ENCODE measurements around the gene PCSK1.

The PCSK1 gene

DNA sequence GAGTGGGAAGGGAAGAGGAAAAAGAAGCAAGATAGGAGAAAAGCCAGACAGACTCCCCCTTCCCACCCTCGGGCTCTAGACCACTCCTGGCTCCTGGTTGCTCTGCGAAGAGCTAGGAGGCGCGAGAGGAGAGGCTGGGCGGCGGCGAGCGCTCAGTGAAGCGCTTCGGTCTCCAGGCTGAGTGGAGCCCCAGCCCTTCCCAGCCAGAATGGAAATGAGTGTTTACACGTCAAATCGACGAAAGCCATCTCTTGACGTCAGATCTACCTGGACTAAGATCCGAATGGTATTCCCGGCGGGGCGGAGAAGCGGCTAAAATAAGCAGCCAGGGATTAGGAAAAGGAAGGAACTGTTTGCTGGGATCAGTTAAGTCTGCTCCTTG lies at the start of gene PCSK1:
Gene PCSK1, minus strand, starts transcription at position 183 of the 382 bp plus-strand sequence. CDS start 206 bp downstream, outside the sequence.
- Histone ChIP-seq H3K4me2 (peak within 1 kb of the TSS in 4 of 11 experiments; percentile 7 to 75 (median 62); a peak in 5 of 22 replicates), H3K4me1 (peaks cover 6 to 15% (median 12%) of the 10 kb centered on the region in 10 experiments; a peak in 19 of 20 replicates), H3K4me3 (no peak within 1 kb of the TSS), H3K9me3 (replicated peaks in 1 of 11) (peaks cover 11 to 17% (median 15%) of the 10 kb centered on the region in 11 experiments; a peak in 19 of 22 replicates), H3K27me3 (peaks cover 0 to 5% (median 0%) of the 10 kb centered on the region in 11 experiments; a peak in 2 of 22 replicates), H3K36me3 (no peaks in the 10 kb centered on the region), H3K9ac (no peak within 1 kb of the TSS), H4K20me1 (0 out of 22 replicates have a peak, but pooled peaks cover 0 to 6% (median 0%) of the 10 kb centered on the region in 11 experiments), H3K27ac (no peak within 1 kb of the TSS)
- no peak for TF ChIP-seq Cebpa-rat (IDR thresholded peaks at IDR 0.05)

DNA sequence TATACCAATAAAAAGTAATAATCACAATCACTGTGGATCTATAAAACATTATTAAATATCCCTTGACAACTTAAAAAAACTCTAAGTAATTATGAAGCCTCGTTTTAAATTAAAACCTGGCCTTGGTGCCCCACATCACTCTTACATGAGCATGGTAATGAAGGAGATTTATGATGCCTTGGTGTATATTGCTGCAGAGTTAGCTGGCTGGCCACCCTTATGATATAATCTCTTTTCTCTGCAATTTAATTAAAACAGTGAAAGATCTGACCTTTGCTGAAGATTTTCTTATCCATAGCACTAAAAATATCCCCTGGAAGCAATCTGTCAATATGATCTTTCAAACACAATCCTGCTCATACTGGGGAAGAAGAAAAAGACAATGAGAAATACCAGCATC lies 48.8 kb upstream of the PCSK1 start:
- no peak for TF ChIP-seq Cebpa-rat (IDR thresholded peaks at IDR 0.05)
- no peaks in the 10 kb centered on the region for H4K20me1 ChIP-seq
- H3K36me3 ChIP-seq, result no peaks in the 10 kb centered on the region
- H3K9me3 ChIP-seq (replicated peaks in 1 of 11), result no peaks in the 10 kb centered on the region
- H3K4me2 ChIP-seq, result no peak overlapping the region
- H3K27me3 ChIP-seq, result no peaks in the 10 kb centered on the region
- no peak overlapping the region for H3K27ac ChIP-seq
- no peak overlapping the region for H3K9ac ChIP-seq
- no peaks in the 10 kb centered on the region for H3K4me1 ChIP-seq
- no peak overlapping the region for H3K4me3 ChIP-seq

DNA sequence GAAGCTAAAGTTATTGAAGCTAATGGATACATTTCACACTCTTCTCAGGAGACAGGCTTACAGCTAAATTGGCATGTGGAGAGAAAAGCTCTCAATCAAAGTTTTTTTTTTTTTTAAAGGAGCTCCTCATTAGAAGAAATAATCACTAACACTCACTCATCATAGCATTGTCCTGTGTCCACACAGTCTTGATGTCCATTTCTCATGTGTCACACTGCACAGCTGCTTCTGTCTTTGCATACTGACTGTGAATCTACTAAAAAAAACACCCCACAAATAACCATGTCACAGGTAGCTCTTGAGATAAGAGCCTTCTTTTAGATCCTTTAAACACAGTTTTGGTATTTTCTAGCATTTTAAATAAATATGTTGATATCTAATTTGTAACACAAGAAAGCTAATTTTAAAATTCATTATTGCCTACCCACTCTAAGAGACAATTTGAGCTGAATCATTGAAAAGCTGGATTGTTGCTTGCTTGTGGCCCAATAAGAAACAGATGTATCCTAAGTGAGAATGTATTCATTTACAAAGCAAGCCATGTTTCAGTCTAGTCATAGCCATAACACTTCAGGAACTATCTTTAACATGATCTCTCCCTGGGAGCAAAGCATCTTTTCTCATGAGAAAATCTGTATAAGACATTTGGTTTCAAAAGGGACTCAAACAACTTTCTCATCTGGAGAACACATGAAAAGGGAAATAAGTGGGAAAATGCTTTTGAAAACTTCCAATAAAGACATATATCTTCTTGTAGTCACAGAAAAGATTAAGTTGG lies 48.1 kb upstream of the PCSK1 start:
- Histone ChIP-seq H3K4me2 (no peak overlapping the region), H3K9ac (no peak overlapping the region), H3K4me3 (no peak overlapping the region), H3K9me3 (replicated peaks in 1 of 11) (no peaks in the 10 kb centered on the region), H3K36me3 (no peaks in the 10 kb centered on the region), H4K20me1 (no peaks in the 10 kb centered on the region), H3K27me3 (no peaks in the 10 kb centered on the region), H3K4me1 (no peaks in the 10 kb centered on the region), H3K27ac (no peak overlapping the region)
- no peak for TF ChIP-seq Cebpa-rat (IDR thresholded peaks at IDR 0.05)

DNA sequence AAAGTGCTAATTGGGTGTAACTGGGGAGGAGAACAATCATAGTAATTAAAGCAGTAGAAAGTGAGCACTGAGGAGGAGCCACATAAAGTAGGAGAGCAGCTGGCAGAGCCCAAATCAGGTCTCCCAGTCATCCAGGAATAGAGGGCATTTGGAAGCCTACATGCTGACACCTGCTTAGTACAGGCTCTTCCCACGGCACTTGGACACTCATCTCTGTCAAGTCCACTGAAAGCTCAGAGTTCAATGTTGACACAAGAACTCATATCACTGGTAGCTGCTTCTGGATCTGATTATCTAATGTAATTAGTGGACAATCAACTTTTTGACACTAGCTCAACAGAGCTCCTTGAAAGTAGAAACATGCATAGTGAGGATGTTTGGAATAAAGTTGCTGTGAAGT lies 45.9 kb upstream of the PCSK1 start:
- H3K9ac ChIP-seq, result no peak overlapping the region
- no peaks in the 10 kb centered on the region for H3K27me3 ChIP-seq
- no peak overlapping the region for H3K4me2 ChIP-seq
- no peaks in the 10 kb centered on the region for H4K20me1 ChIP-seq
- H3K27ac ChIP-seq, result no peak overlapping the region
- no peak overlapping the region for H3K4me3 ChIP-seq
- no peak for TF ChIP-seq Cebpa-rat (IDR thresholded peaks at IDR 0.05)
- H3K4me1 ChIP-seq, result no peaks in the 10 kb centered on the region
- H3K9me3 ChIP-seq (replicated peaks in 1 of 11), result no peaks in the 10 kb centered on the region
- H3K36me3 ChIP-seq, result no peaks in the 10 kb centered on the region

DNA sequence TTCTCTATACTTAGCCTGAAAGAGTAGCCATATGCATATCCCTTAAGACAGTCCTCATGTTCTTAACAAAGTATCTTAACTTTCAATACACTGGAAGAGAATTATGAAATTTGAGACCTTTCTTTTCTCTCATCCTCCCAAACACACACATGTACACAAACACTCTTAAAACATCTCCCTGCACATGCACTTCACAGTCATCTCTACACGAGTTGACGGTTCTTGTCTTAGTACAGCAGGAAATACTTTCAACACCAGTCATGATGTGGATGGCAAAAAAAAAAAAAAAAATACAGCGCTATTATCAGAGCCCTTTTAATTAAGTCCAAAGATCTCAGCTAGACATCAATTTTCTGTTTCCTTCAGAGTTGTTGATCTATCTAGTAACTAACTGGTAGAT lies 43.6 kb upstream of the PCSK1 start:
- Histone ChIP-seq H3K4me2 (no peak overlapping the region), H4K20me1 (no peaks in the 10 kb centered on the region), H3K4me1 (peaks cover 0 to 8% (median 0%) of the 10 kb centered on the region in 10 experiments; a peak in 4 of 20 replicates), H3K27me3 (no peaks in the 10 kb centered on the region), H3K9ac (no peak overlapping the region), H3K36me3 (no peaks in the 10 kb centered on the region), H3K27ac (no peak overlapping the region), H3K4me3 (no peak overlapping the region), H3K9me3 (replicated peaks in 1 of 11) (no peaks in the 10 kb centered on the region)
- TF ChIP-seq Cebpa-rat (IDR thresholded peaks at IDR 0.05), result no peak

DNA sequence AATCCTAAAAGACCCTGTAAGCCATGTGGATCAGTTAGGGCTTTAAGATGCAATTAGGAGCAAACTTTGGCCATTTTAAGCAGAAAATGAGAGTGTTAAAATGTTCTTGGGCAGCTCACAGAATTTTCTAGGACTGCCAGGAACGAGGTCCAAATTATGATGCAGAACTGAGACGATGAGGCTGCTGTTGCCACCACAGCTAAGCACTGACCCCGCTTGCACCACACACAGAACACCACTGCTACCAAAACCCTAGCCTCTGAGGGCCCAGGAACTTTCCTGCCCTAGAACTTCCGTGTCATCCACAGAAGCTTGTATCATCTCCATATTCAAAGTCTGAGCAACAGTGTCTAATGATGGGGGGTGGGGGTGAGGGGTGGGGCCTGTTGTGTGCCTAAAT lies 41.0 kb upstream of the PCSK1 start:
- H3K4me3 ChIP-seq, result no peak overlapping the region
- H4K20me1 ChIP-seq, result no peaks in the 10 kb centered on the region
- H3K9me3 ChIP-seq (replicated peaks in 1 of 11), result no peaks in the 10 kb centered on the region
- H3K4me2 ChIP-seq, result no peak overlapping the region
- H3K4me1 ChIP-seq, result peaks cover 0 to 8% (median 0%) of the 10 kb centered on the region in 10 experiments; a peak in 4 of 20 replicates
- H3K9ac ChIP-seq, result no peak overlapping the region
- no peak overlapping the region for H3K27ac ChIP-seq
- H3K36me3 ChIP-seq, result no peaks in the 10 kb centered on the region
- TF ChIP-seq Cebpa-rat (IDR thresholded peaks at IDR 0.05), result no peak
- no peaks in the 10 kb centered on the region for H3K27me3 ChIP-seq

DNA sequence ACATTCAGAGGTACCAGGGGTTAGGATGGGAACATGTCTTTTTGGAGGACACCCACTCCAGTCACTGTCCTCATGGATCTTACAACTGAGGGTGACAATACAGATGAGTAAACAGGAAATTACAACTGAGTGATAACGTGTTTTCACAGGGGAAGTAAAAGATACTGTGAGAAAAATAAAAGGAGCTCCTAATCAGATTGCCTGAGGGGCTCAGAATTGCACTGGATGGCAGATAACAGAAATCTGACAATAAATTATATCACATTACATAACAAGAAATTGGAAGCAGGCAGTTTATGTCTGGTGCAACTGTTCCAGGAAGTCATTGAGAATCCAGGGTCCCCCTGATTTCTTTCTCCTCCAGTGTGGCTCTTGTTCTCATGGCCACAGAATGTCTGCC lies 40.1 kb upstream of the PCSK1 start:
- no peaks in the 10 kb centered on the region for H3K36me3 ChIP-seq
- H4K20me1 ChIP-seq, result no peaks in the 10 kb centered on the region
- H3K9me3 ChIP-seq (replicated peaks in 1 of 11), result no peaks in the 10 kb centered on the region
- TF ChIP-seq Cebpa-rat (IDR thresholded peaks at IDR 0.05), result no peak
- H3K9ac ChIP-seq, result no peak overlapping the region
- H3K27ac ChIP-seq, result no peak overlapping the region
- H3K4me1 ChIP-seq, result peaks cover 0 to 8% (median 0%) of the 10 kb centered on the region in 10 experiments; a peak in 4 of 20 replicates
- no peak overlapping the region for H3K4me3 ChIP-seq
- H3K4me2 ChIP-seq, result peak overlapping the region in 2 of 11 experiments; percentile 5 to 25; a peak in 2 of 22 replicates
- no peaks in the 10 kb centered on the region for H3K27me3 ChIP-seq

DNA sequence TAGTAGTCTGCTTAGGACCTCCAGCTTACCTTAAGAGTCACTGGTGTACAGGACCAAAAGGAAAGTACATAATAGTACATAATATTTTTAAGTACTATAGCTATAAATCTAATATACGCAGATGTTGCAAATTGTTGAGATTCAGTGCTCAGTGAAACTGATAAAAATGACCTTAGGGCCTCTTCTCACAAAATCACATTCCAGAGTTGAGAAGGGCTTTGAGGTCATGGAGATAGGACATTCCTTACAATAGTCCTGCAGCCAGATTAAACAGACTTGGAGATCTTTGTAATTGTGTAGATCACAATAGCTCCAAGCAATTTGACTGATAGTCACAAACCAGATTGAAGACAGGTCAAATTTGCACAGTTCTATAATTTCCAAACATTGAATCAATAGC lies 37.7 kb upstream of the PCSK1 start:
- H3K4me2 ChIP-seq, result no peak overlapping the region
- no peak overlapping the region for H3K4me3 ChIP-seq
- no peaks in the 10 kb centered on the region for H3K9me3 ChIP-seq (replicated peaks in 1 of 11)
- H3K27ac ChIP-seq, result no peak overlapping the region
- H3K36me3 ChIP-seq, result no peaks in the 10 kb centered on the region
- H3K9ac ChIP-seq, result no peak overlapping the region
- H3K27me3 ChIP-seq, result no peaks in the 10 kb centered on the region
- H3K4me1 ChIP-seq, result peaks cover 0 to 8% (median 0%) of the 10 kb centered on the region in 10 experiments; a peak in 4 of 20 replicates
- TF ChIP-seq Cebpa-rat (IDR thresholded peaks at IDR 0.05), result no peak
- no peaks in the 10 kb centered on the region for H4K20me1 ChIP-seq

DNA sequence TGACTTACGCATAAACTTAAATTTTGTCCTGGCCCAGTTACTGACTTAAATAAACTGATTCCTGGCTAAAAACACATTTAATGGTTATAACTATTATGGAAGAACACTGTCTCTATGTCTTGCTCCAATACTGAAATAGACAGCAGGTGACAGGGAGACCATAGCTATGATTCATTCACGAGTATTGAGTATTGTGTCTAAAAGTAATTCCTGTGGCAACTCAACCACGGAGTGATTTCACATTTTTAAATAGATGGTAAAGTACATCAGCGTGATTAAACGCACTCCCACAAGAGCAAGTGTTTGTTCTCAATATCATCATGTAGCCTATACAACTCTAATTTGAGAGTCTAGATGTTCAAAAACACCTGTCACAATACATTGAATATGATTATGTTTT lies 35.9 kb upstream of the PCSK1 start:
- no peak overlapping the region for H3K9ac ChIP-seq
- TF ChIP-seq Cebpa-rat (IDR thresholded peaks at IDR 0.05), result no peak
- no peaks in the 10 kb centered on the region for H4K20me1 ChIP-seq
- H3K27me3 ChIP-seq, result no peaks in the 10 kb centered on the region
- peaks cover 0 to 8% (median 0%) of the 10 kb centered on the region in 10 experiments; a peak in 4 of 20 replicates for H3K4me1 ChIP-seq
- no peak overlapping the region for H3K4me2 ChIP-seq
- H3K27ac ChIP-seq, result no peak overlapping the region
- no peaks in the 10 kb centered on the region for H3K36me3 ChIP-seq
- H3K4me3 ChIP-seq, result no peak overlapping the region
- no peaks in the 10 kb centered on the region for H3K9me3 ChIP-seq (replicated peaks in 1 of 11)

DNA sequence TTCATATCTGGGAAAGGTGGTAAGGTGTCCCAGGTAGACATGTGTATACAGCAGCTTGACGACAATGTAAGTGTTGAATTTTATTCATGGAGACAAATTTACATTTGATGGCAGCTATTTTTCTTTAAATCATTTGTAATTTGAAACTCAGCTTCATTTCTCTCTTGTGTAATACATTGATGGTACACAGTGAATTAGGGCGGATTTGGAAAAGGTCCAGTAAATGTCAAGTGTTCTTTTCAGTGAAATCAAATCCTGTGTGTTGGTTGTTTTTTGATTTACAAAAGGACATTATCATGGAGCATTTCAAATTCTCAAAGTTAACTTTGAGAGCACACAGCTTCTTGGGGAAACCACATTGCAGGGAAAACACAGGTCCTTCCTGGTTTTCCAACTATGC lies 30.0 kb upstream of the PCSK1 start:
- no peaks in the 10 kb centered on the region for H4K20me1 ChIP-seq
- no peak for TF ChIP-seq Cebpa-rat (IDR thresholded peaks at IDR 0.05)
- no peaks in the 10 kb centered on the region for H3K4me1 ChIP-seq
- no peaks in the 10 kb centered on the region for H3K36me3 ChIP-seq
- no peaks in the 10 kb centered on the region for H3K9me3 ChIP-seq (replicated peaks in 1 of 11)
- no peak overlapping the region for H3K4me3 ChIP-seq
- H3K4me2 ChIP-seq, result no peak overlapping the region
- H3K9ac ChIP-seq, result no peak overlapping the region
- H3K27ac ChIP-seq, result no peak overlapping the region
- H3K27me3 ChIP-seq, result no peaks in the 10 kb centered on the region

Measured in BLaER1 treated with 17β-estradiol and CSF1 and Interleukin-3, amounts not matched to agents 10 nM and 100 nM (cell line).